ENCODE measurements around the gene CENPP.
A peak's percentile ranks its signal among the peaks of the same experiment; 100 is the strongest.

The CENPP gene

GRCh38 chr9:92500725-92501124 is 175.0 kb downstream of the CENPP start:
- no peak for DNase-seq (ENCODE audit: extremely low read depth, insufficient read length)
- Histone ChIP-seq H3K36me3 (ENCODE audit: control insufficient read depth, insufficient read depth, low read length) (no peaks in the 10 kb centered on the region), H3K4me3 (replicated peaks; ENCODE audit: low read depth, low read length) (no peak overlapping the region), H3K27me3 (replicated peaks; ENCODE audit: control insufficient read depth, insufficient read depth, low read length) (no peaks in the 10 kb centered on the region)
- TF ChIP-seq CTCF (IDR thresholded peaks at IDR 0.05; ENCODE audit: insufficient read depth, low read length, poor library complexity, severe bottlenecking) = no peak

- Histone ChIP-seq H3K36me3 (ENCODE audit: control insufficient read depth, insufficient read depth, low read length) (no peaks in the 10 kb centered on the region), H3K27me3 (replicated peaks; ENCODE audit: control insufficient read depth, insufficient read depth, low read length) (no peaks in the 10 kb centered on the region), H3K4me3 (replicated peaks; ENCODE audit: low read depth, low read length) (no peak overlapping the region)
- peak; percentile 78 for TF ChIP-seq CTCF (IDR thresholded peaks at IDR 0.05; ENCODE audit: insufficient read depth, low read length, poor library complexity, severe bottlenecking)
- DNase-seq (ENCODE audit: extremely low read depth, insufficient read length) = no peak
Measured at GRCh38 chr9:92501671-92502393, 176.1 kb downstream of the CENPP start.

GRCh38 chr9:92503156-92503555 is 177.4 kb downstream of the CENPP start:
- Histone ChIP-seq H3K4me3 (replicated peaks; ENCODE audit: low read depth, low read length) (no peak overlapping the region), H3K36me3 (ENCODE audit: control insufficient read depth, insufficient read depth, low read length) (no peaks in the 10 kb centered on the region), H3K27me3 (replicated peaks; ENCODE audit: control insufficient read depth, insufficient read depth, low read length) (no peaks in the 10 kb centered on the region)
- no peak for DNase-seq (ENCODE audit: extremely low read depth, insufficient read length)
- TF ChIP-seq CTCF (IDR thresholded peaks at IDR 0.05; ENCODE audit: insufficient read depth, low read length, poor library complexity, severe bottlenecking) = no peak

- Histone ChIP-seq H3K36me3 (ENCODE audit: control insufficient read depth, insufficient read depth, low read length) (no peaks in the 10 kb centered on the region), H3K27me3 (replicated peaks; ENCODE audit: control insufficient read depth, insufficient read depth, low read length) (no peaks in the 10 kb centered on the region), H3K4me3 (replicated peaks; ENCODE audit: low read depth, low read length) (no peak overlapping the region)
- no peak for TF ChIP-seq CTCF (IDR thresholded peaks at IDR 0.05; ENCODE audit: insufficient read depth, low read length, poor library complexity, severe bottlenecking)
- no peak for DNase-seq (ENCODE audit: extremely low read depth, insufficient read length)
Measured at GRCh38 chr9:92504881-92505280, 179.1 kb downstream of the CENPP start.

GRCh38 chr9:92506184-92506857 is 180.6 kb downstream of the CENPP start:
- TF ChIP-seq CTCF (IDR thresholded peaks at IDR 0.05; ENCODE audit: insufficient read depth, low read length, poor library complexity, severe bottlenecking) = no peak
- no peak for DNase-seq (ENCODE audit: extremely low read depth, insufficient read length)
- no peaks in the 10 kb centered on the region for H3K36me3 ChIP-seq (ENCODE audit: control insufficient read depth, insufficient read depth, low read length)
- no peaks in the 10 kb centered on the region for H3K27me3 ChIP-seq (replicated peaks; ENCODE audit: control insufficient read depth, insufficient read depth, low read length)
- no peak overlapping the region for H3K4me3 ChIP-seq (replicated peaks; ENCODE audit: low read depth, low read length)
